ENCODE results near the gene LRRC43. TPM values are rescaled to one million over a fixed set of nuclear protein-coding genes. Genes with fewer than 3 reads are reported as not detected.

Gene LRRC43
- total and polyA plus RNA-seq, 2 of the 4 experiments (the other 2 are of a cell fraction): 0.26 to 0.36 TPM

DNA sequence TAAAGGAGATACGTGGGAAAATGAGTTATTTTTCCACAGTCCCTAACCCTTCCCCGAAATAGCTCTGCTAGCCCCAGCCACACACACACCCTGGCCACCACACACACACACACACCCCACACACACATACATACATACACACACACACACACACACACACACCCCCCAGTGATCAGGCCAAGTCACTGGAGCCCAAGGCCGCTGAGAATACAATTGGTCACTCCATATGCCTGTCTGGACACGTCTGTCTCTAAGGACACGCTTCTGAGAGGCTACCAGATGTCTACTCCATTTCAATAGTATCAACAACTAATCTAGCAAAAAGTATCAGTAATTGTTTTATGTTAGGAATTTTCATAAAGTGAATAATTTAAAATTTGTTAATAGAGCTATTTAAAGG lies 55.9 kb downstream of the LRRC43 start:
- DNase-seq (no peak), ATAC-seq (ENCODE audit: low read depth) (no peak)
- ChIA-PET CTCF (no interaction called here), POLR2A (ENCODE audit: unreplicated experiment) (interaction anchor here (0.6 kb wide), 1 partner anchor 30 kb away, joined by 10 read pairs; no protein-coding TSS in a partner anchor)
- no peaks in the 10 kb centered on the region for H3K9me3 ChIP-seq (ENCODE audit: control insufficient read depth, insufficient read depth, low read length)
- H2AK9ac ChIP-seq (replicated peaks; ENCODE audit: low read depth, low read length, poor library complexity): no peak overlapping the region
- H3K27me3 ChIP-seq (ENCODE audit: control insufficient read depth, insufficient read depth, low read length): no peaks in the 10 kb centered on the region
- no peak overlapping the region for H3K14ac ChIP-seq (replicated peaks; ENCODE audit: low read depth, low read length)
- no peak overlapping the region for H3K27ac ChIP-seq (ENCODE audit: insufficient read depth, low read length)
- no peak overlapping the region for H2BK120ac ChIP-seq (ENCODE audit: low read depth, low read length)
- H2AFZ ChIP-seq (replicated peaks; ENCODE audit: low read length, poor library complexity): no peak overlapping the region
- no peak overlapping the region for H3K56ac ChIP-seq (ENCODE audit: extremely low read depth, insufficient read depth, low read length)
- H3K9me1 ChIP-seq (ENCODE audit: insufficient read depth, low read length): 0 out of 2 replicates have a peak, but pooled peaks cover 4% of the 10 kb centered on the region
- no peak overlapping the region for H4K5ac ChIP-seq (ENCODE audit: low read depth, low read length)
- H3K18ac ChIP-seq (ENCODE audit: low read depth, low read length): no peak overlapping the region
- H3K4me2 ChIP-seq (ENCODE audit: low read depth, low read length): no peak overlapping the region
- intact Hi-C loops (cut with micrococcal nuclease) (no loop called here), in situ Hi-C loops (cut with MboI; ENCODE audit: low sequenced_read_pairs) (no loop called here), dilution Hi-C loops (cut with HindIII; ENCODE audit: low sequenced_read_pairs, unreplicated experiment) (no loop called here)
- H3K4me1 ChIP-seq (ENCODE audit: control insufficient read depth, insufficient read depth, low read length): no peaks in the 10 kb centered on the region
- H3K4ac ChIP-seq (ENCODE audit: low read depth, low read length): no peak overlapping the region
- no peak overlapping the region for H4K8ac ChIP-seq (ENCODE audit: low read depth in 2 of 2, low read length in 2 of 2)
- peaks cover 18% of the 10 kb centered on the region for H3K36me3 ChIP-seq (ENCODE audit: control insufficient read depth, insufficient read depth, low read length)
- H4K20me1 ChIP-seq (ENCODE audit: insufficient read depth, low read length): no peaks in the 10 kb centered on the region
- TF ChIP-seq SMC3 (IDR thresholded peaks at IDR 0.05; ENCODE audit: low read depth, low read length): no peak
- TF ChIP-seq, protein P1, sequence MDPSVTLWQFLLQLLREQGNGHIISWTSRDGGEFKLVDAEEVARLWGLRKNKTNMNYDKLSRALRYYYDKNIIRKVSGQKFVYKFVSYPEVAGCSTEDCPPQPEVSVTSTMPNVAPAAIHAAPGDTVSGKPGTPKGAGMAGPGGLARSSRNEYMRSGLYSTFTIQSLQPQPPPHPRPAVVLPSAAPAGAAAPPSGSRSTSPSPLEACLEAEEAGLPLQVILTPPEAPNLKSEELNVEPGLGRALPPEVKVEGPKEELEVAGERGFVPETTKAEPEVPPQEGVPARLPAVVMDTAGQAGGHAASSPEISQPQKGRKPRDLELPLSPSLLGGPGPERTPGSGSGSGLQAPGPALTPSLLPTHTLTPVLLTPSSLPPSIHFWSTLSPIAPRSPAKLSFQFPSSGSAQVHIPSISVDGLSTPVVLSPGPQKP (IDR thresholded peaks at IDR 0.05; ENCODE audit: borderline replicate concordance, low read depth, low read length): no peak
- no peak for TF ChIP-seq RCOR1 (IDR thresholded peaks at IDR 0.05; ENCODE audit: insufficient replicate concordance, low read length)
- no peak for TF ChIP-seq NFE2L2 (IDR thresholded peaks at IDR 0.05; ENCODE audit: low read depth, low read length)
- TF ChIP-seq FOS (IDR thresholded peaks at IDR 0.05; ENCODE audit: low read depth, low read length): no peak
- TF ChIP-seq BHLHE40 (IDR thresholded peaks at IDR 0.05; ENCODE audit: low read depth, low read length): no peak
- no peak for TF ChIP-seq CHD1 (IDR thresholded peaks at IDR 0.05; ENCODE audit: low read depth, low read length)
- H3K4me3 ChIP-seq (ENCODE audit: insufficient read depth, low read depth, low read length): no peak overlapping the region
- no peak overlapping the region for H2BK5ac ChIP-seq (ENCODE audit: low read depth, low read length, poor library complexity, severe bottlenecking)
- H3K23ac ChIP-seq (ENCODE audit: low read depth, low read length): no peak overlapping the region
- no peak overlapping the region for H3K9ac ChIP-seq (ENCODE audit: low read depth, low read length)
- H3K79me1 ChIP-seq (ENCODE audit: low read depth in 1 of 2, low read length in 2 of 2): no peaks in the 10 kb centered on the region
- H2AK5ac ChIP-seq (ENCODE audit: low read depth, low read length): no peak overlapping the region
- no peak overlapping the region for H4K91ac ChIP-seq (ENCODE audit: insufficient read depth, low read depth, low read length)
- BruUV-seq (replicated peaks): no TSS peak
- no peak overlapping the region for H2BK20ac ChIP-seq (ENCODE audit: low read depth, low read length)
- H2BK15ac ChIP-seq (ENCODE audit: low read depth, low read length): no peak overlapping the region
- 80% methylated on average over 1 of the region's 5 CpGs; no CpG with 5 or more reads in 1 of the 2 experiments for WGBS, 2 experiments (ENCODE audit: extremely low coverage in 2 of 2, insufficient read length in 1 of 2)

Measured in IMR-90 (cell line).